ENCODE data around the gene FIBP. TPM values are rescaled to one million over a fixed set of nuclear protein-coding genes. Genes with fewer than 3 reads are reported as not detected.

Gene FIBP
- polyA plus RNA-seq, 1 donor from 2014 or later = 248 TPM

GRCh38 chr11:65883058-65883761, 5.1 kb downstream of the FIBP start:
- H3K4me2 ChIP-seq (ENCODE audit: low read length) = no peak overlapping the region
- no peaks in the 10 kb centered on the region for H3K9me2 ChIP-seq (ENCODE audit: insufficient read depth, low read length)
- no peak overlapping the region for H3K27ac ChIP-seq (ENCODE audit: low read length)
- H3K79me2 ChIP-seq (replicated peaks; ENCODE audit: insufficient read depth, low read length) = peaks cover 17% of the 10 kb centered on the region
- no peak overlapping the region for H3K9ac ChIP-seq (ENCODE audit: low read length)
- no peaks in the 10 kb centered on the region for H3F3A ChIP-seq (ENCODE audit: insufficient read depth, low read length, poor library complexity, severe bottlenecking)
- H3K27me3 ChIP-seq (ENCODE audit: insufficient read depth, low read depth, low read length) = no peaks in the 10 kb centered on the region
- no peaks in the 10 kb centered on the region for H3K36me3 ChIP-seq (ENCODE audit: insufficient read depth, low read length)
- H3K9me3 ChIP-seq (ENCODE audit: low read length) = no peaks in the 10 kb centered on the region
- no peak overlapping the region for H2AFZ ChIP-seq (ENCODE audit: low read depth, low read length)
- H4K20me1 ChIP-seq (ENCODE audit: insufficient read depth) = no peaks in the 10 kb centered on the region
- H3K4me3 ChIP-seq (ENCODE audit: low read length) = no peak overlapping the region
- TF ChIP-seq EZH2 (IDR thresholded peaks at IDR 0.05; ENCODE audit: borderline replicate concordance, insufficient read depth, low read length, poor library complexity, severe bottlenecking) (no peak), POLR2AphosphoS5 (IDR thresholded peaks at IDR 0.05) (no peak), MXI1 (conservative IDR thresholded peaks at IDR 0.05; ENCODE audit: poor library complexity, severe bottlenecking) (no peak), RAD21 (conservative IDR thresholded peaks at IDR 0.05) (no peak), SMC3 (conservative IDR thresholded peaks at IDR 0.05; ENCODE audit: poor library complexity) (no peak), EP300 (conservative IDR thresholded peaks at IDR 0.05; ENCODE audit: poor library complexity, severe bottlenecking) (no peak), TAF1 (IDR thresholded peaks at IDR 0.05; ENCODE audit: low read depth) (no peak)
- TF ChIP-seq, protein P1, sequence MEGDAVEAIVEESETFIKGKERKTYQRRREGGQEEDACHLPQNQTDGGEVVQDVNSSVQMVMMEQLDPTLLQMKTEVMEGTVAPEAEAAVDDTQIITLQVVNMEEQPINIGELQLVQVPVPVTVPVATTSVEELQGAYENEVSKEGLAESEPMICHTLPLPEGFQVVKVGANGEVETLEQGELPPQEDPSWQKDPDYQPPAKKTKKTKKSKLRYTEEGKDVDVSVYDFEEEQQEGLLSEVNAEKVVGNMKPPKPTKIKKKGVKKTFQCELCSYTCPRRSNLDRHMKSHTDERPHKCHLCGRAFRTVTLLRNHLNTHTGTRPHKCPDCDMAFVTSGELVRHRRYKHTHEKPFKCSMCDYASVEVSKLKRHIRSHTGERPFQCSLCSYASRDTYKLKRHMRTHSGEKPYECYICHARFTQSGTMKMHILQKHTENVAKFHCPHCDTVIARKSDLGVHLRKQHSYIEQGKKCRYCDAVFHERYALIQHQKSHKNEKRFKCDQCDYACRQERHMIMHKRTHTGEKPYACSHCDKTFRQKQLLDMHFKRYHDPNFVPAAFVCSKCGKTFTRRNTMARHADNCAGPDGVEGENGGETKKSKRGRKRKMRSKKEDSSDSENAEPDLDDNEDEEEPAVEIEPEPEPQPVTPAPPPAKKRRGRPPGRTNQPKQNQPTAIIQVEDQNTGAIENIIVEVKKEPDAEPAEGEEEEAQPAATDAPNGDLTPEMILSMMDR (IDR thresholded peaks at IDR 0.05; ENCODE audit: poor library complexity, severe bottlenecking) = no peak
- TF ChIP-seq, protein P2, sequence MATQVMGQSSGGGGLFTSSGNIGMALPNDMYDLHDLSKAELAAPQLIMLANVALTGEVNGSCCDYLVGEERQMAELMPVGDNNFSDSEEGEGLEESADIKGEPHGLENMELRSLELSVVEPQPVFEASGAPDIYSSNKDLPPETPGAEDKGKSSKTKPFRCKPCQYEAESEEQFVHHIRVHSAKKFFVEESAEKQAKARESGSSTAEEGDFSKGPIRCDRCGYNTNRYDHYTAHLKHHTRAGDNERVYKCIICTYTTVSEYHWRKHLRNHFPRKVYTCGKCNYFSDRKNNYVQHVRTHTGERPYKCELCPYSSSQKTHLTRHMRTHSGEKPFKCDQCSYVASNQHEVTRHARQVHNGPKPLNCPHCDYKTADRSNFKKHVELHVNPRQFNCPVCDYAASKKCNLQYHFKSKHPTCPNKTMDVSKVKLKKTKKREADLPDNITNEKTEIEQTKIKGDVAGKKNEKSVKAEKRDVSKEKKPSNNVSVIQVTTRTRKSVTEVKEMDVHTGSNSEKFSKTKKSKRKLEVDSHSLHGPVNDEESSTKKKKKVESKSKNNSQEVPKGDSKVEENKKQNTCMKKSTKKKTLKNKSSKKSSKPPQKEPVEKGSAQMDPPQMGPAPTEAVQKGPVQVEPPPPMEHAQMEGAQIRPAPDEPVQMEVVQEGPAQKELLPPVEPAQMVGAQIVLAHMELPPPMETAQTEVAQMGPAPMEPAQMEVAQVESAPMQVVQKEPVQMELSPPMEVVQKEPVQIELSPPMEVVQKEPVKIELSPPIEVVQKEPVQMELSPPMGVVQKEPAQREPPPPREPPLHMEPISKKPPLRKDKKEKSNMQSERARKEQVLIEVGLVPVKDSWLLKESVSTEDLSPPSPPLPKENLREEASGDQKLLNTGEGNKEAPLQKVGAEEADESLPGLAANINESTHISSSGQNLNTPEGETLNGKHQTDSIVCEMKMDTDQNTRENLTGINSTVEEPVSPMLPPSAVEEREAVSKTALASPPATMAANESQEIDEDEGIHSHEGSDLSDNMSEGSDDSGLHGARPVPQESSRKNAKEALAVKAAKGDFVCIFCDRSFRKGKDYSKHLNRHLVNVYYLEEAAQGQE (IDR thresholded peaks at IDR 0.05; ENCODE audit: borderline replicate concordance) = no peak

DNA sequence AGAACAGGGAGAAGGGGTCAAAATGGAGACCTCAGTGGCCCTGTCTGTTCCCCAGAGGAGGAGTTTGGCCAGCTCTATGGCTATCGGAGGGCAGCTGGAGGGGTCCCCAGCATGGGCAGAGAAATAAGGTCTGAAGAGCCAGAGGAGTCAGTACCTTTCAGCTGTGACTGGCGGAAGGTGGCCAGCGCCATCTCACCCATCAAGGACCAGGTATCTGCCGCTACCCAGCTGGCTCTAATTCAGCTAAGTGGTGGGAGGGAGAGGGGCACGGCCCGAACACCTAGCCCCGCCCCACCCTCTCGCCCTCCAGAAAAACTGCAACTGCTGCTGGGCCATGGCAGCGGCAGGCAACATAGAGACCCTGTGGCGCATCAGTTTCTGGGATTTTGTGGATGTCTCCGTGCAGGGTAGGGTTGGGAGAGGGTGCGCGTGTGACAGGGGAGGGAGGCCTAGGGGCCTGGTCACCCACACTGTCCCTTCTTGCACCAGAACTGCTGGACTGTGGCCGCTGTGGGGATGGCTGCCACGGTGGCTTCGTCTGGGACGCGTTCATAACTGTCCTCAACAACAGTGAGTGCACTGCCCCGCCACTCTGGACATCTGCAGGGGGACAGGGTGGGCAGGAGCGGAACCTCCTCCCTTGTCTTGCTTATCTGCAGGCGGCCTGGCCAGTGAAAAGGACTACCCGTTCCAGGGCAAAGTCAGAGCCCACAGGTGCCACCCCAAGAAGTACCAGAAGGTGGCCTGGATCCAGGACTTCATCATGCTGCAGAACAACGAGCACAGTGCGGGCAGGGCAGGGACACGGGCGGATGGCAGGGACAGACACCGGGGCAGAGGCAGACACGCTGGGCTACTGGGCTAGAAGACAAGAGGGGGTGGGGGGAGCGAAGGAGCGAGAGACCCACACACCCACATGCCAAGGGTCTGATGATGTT, 5.9 kb downstream of the FIBP start:
- Histone ChIP-seq H3F3A (ENCODE audit: insufficient read depth, low read length, poor library complexity, severe bottlenecking) (no peaks in the 10 kb centered on the region), H3K27me3 (ENCODE audit: insufficient read depth, low read depth, low read length) (no peaks in the 10 kb centered on the region), H3K27ac (ENCODE audit: low read length) (no peak overlapping the region), H3K9me2 (ENCODE audit: insufficient read depth, low read length) (no peaks in the 10 kb centered on the region), H3K4me2 (ENCODE audit: low read length) (no peak overlapping the region), H3K36me3 (ENCODE audit: insufficient read depth, low read length) (no peaks in the 10 kb centered on the region), H4K20me1 (ENCODE audit: insufficient read depth) (no peaks in the 10 kb centered on the region), H3K9me3 (ENCODE audit: low read length) (no peaks in the 10 kb centered on the region), H3K79me2 (replicated peaks; ENCODE audit: insufficient read depth, low read length) (peaks cover 17% of the 10 kb centered on the region), H3K4me3 (ENCODE audit: low read length) (no peak overlapping the region), H3K9ac (ENCODE audit: low read length) (no peak overlapping the region), H2AFZ (ENCODE audit: low read depth, low read length) (no peak overlapping the region)
- TF ChIP-seq EP300 (conservative IDR thresholded peaks at IDR 0.05; ENCODE audit: poor library complexity, severe bottlenecking) (no peak), EZH2 (IDR thresholded peaks at IDR 0.05; ENCODE audit: borderline replicate concordance, insufficient read depth, low read length, poor library complexity, severe bottlenecking) (no peak), MXI1 (conservative IDR thresholded peaks at IDR 0.05; ENCODE audit: poor library complexity, severe bottlenecking) (no peak), POLR2AphosphoS5 (IDR thresholded peaks at IDR 0.05) (no peak), TAF1 (IDR thresholded peaks at IDR 0.05; ENCODE audit: low read depth) (no peak)
- TF ChIP-seq, protein P1 (IDR thresholded peaks at IDR 0.05; ENCODE audit: poor library complexity, severe bottlenecking) = no peak

Measured in neural cell (in vitro differentiated cells).